GM12878 (cell line): ENCODE data around the gene SPATA16. TPM values are rescaled to one million over a fixed set of nuclear protein-coding genes. Genes with fewer than 3 reads are reported as not detected.

Experiments
- ATAC-seq: fragments of 200-7000 bp; cut with Tn5 transposase; 3 replicates; pipeline ENCODE4 v1.9.1; 2020; ENCODE audit warnings: mild to moderate bottlenecking, moderate library complexity
- BruUV-seq: library from RNA; stranded (reverse); fragments of 400-500 nt; replicated peaks from 2 replicates; lab custom pipeline; 2021; lab: Mats Ljungman, UMichigan
- CTCF ChIA-PET: fragments of 300-600 bp; sonication (Branson Sonifier 250); formaldehyde crosslinking; extraction: SDS; loops from one replicate; lab custom pipeline; 2021; ENCODE audit warnings: inconsistent platforms; lab: Yijun Ruan, JAX
- POLR2A ChIA-PET: fragments of 350-600 bp; formaldehyde crosslinking; extraction: SDS; loops from one replicate; lab custom pipeline; 2021; ENCODE audit warnings: inconsistent platforms; lab: Charles Lee
- RAD21 ChIA-PET: fragments of 300-600 bp; sonication (Branson Sonifier 250); formaldehyde crosslinking; loops from one replicate; lab custom pipeline; 2023; ENCODE audit warnings: antibody characterized with exemption; ENCODE audit not compliant: unreplicated experiment; lab: Charles Lee
- SMC1A ChIA-PET: fragments of 300-600 bp; sonication (Branson Sonifier 250); formaldehyde crosslinking; loops from one replicate; lab custom pipeline; 2023; ENCODE audit not compliant: unreplicated experiment, uncharacterized antibody; lab: Charles Lee
- DNase-seq: peaks from one replicate; pipeline ENCODE4 v3.0.0-alpha.2; 2011; ENCODE audit warnings: low read depth, low spot score
- FAIRE-seq: peaks from 3 replicates; lab custom pipeline; 2011; peaks lifted over from hg19 to GRCh38; lab: Jason Lieb, UNC
- H2AFZ ChIP-seq: 2 replicates; pipeline ENCODE4 v1.6.0; 2011; ENCODE audit warnings: low read depth, low read length, control low read depth; ENCODE audit not compliant: control insufficient read depth
- H3K27ac ChIP-seq: 2 replicates; pipeline ENCODE4 v1.5.1; 2011; ENCODE audit warnings: control low read depth; ENCODE audit not compliant: control insufficient read depth, insufficient read depth
- H3K27me3 ChIP-seq, 2 experiments: replicated peaks in 1 of 2; 2 replicates each; pipeline versions ENCODE4 v1.6.0 to v1.6.1; 2011; ENCODE audit warnings: low read length in 1 of 2; ENCODE audit not compliant: control insufficient read depth in 2 of 2, insufficient read depth in 2 of 2
- H3K36me3 ChIP-seq, 2 experiments: 2 replicates each; pipeline ENCODE4 v1.5.1; 2011; ENCODE audit warnings: low read length in 1 of 2; ENCODE audit not compliant: control insufficient read depth in 2 of 2, insufficient read depth in 2 of 2
- H3K4me1 ChIP-seq: 2 replicates; pipeline ENCODE4 v1.6.1; 2011; ENCODE audit warnings: mild to moderate bottlenecking, low read length, moderate library complexity, mixed read lengths; ENCODE audit not compliant: control insufficient read depth, insufficient read depth
- H3K4me2 ChIP-seq: 2 replicates; pipeline ENCODE4 v1.6.0; 2011; ENCODE audit warnings: control low read depth; ENCODE audit not compliant: control insufficient read depth, insufficient read depth
- H3K4me3 ChIP-seq: fragments of 200-600 bp; sonication (generic); 2 replicates; pipeline ENCODE4 v1.5.1; 2016
- H3K79me2 ChIP-seq: 2 replicates; pipeline ENCODE4 v1.6.0; 2011; ENCODE audit warnings: low read length; ENCODE audit not compliant: control insufficient read depth, insufficient read depth
- H3K9ac ChIP-seq: 2 replicates; pipeline ENCODE4 v1.8.0; 2011; ENCODE audit warnings: low read length, control low read depth, mixed read lengths; ENCODE audit not compliant: control insufficient read depth, insufficient read depth
- H3K9me3 ChIP-seq: replicated peaks from 3 replicates; pipeline ENCODE4 v1.5.1; 2011; ENCODE audit warnings: mild to moderate bottlenecking, low read length; ENCODE audit not compliant: control insufficient read depth, insufficient read depth
- H4K20me1 ChIP-seq: 2 replicates; pipeline ENCODE4 v1.6.0; 2011; ENCODE audit not compliant: control insufficient read depth, insufficient read depth
- MTA2 ChIP-seq: fragments of 450-650 bp; IDR thresholded peaks from 2 replicates; pipeline ENCODE4 v1.6.1; 2016; ENCODE audit warnings: low read depth, mild to moderate bottlenecking, moderate library complexity
- NR2C1 ChIP-seq: fragments of 450-650 bp; IDR thresholded peaks from 2 replicates; pipeline ENCODE4 v1.6.1; 2017; ENCODE audit warnings: antibody characterized with exemption, mild to moderate bottlenecking, moderate library complexity
- RELB ChIP-seq: fragments of 450-650 bp; IDR thresholded peaks from 2 replicates; pipeline ENCODE4 v1.6.1; 2017; ENCODE audit warnings: low read depth, mild to moderate bottlenecking, moderate library complexity
- SPI1 ChIP-seq: IDR thresholded peaks from 2 replicates; pipeline ENCODE4 v1.6.1; 2011; ENCODE audit warnings: low read depth, mild to moderate bottlenecking, low read length, moderate library complexity, borderline replicate concordance; ENCODE audit not compliant: insufficient read depth
- TCF12 ChIP-seq: IDR thresholded peaks from 2 replicates; pipeline ENCODE4 v1.6.1; 2011; ENCODE audit warnings: low read depth, mild to moderate bottlenecking, low read length
- WGBS: methylation state at CpG from one replicate; pipeline ENCODE4 v1.1.6; 2016; ENCODE audit warnings: low lambda C conversion rate; ENCODE audit not compliant: insufficient replicate concordance, insufficient coverage; ENCODE audit errors: missing lambda C conversion rate; 5-methylcytosine and 5-hydroxymethylcytosine counted together
- in situ Hi-C: fragments of 300-500 bp; cut with MboI; formaldehyde crosslinking; loops from 9 replicates; pipeline ENCODE4 v1.14.3; 2018; ENCODE audit warnings: mixed read lengths
- intact Hi-C: fragments of 100-400 bp; cut with micrococcal nuclease; formaldehyde crosslinking; loops from one replicate; pipeline ENCODE4 v1.14.2; 2022; ENCODE audit not compliant: unreplicated experiment
- polyA plus RNA-seq, 11 experiments: library from polyadenylated mRNA; depleted of rRNA in 4 of 11; unstranded in 6 of 11; stranded (reverse) in 5 of 11; fragments of >200 nt; fragmentation: Nextera tagmentation in 4 of 11; fragmentation: Illumina TruSeq in 1 of 11; extraction: Ambion mirVana in 4 of 11; extraction: Trizol in 1 of 11; gene quantifications; 1 replicate in 1 of 11; 2 replicates in 10 of 11; pipeline versions ENCODE4 v1.2.1 to v1.2.3, GENCODE V29; 2011 to 2016; ENCODE audit warnings: inconsistent platforms in 2 of 11, missing spikeins in 2 of 11, low read depth in 1 of 11
- total RNA-seq, 4 experiments: library from RNA; depleted of rRNA in 3 of 4; stranded (reverse); fragments of >200 nt in 3 of 4; fragmentation: Illumina TruSeq in 1 of 4; extraction: Trizol in 1 of 4; gene quantifications; 2 replicates each; pipeline versions ENCODE4 v1.2.1 to v1.2.3, GENCODE V29; 2013 to 2021
- TF ChIP-seq, protein P1 (sequence below): IDR thresholded peaks from 2 replicates; pipeline ENCODE4 v1.6.1; 2012; ENCODE audit warnings: improper control_type of control experiment, low read depth, low read length; ENCODE audit not compliant: insufficient replicate concordance

The SPATA16 gene
- total and polyA plus RNA-seq, 10 of the 15 experiments (the other 5 are each of a cell fraction or from before 2014, with no cell fraction given): 0.04 TPM; not detected in 9

DNA sequence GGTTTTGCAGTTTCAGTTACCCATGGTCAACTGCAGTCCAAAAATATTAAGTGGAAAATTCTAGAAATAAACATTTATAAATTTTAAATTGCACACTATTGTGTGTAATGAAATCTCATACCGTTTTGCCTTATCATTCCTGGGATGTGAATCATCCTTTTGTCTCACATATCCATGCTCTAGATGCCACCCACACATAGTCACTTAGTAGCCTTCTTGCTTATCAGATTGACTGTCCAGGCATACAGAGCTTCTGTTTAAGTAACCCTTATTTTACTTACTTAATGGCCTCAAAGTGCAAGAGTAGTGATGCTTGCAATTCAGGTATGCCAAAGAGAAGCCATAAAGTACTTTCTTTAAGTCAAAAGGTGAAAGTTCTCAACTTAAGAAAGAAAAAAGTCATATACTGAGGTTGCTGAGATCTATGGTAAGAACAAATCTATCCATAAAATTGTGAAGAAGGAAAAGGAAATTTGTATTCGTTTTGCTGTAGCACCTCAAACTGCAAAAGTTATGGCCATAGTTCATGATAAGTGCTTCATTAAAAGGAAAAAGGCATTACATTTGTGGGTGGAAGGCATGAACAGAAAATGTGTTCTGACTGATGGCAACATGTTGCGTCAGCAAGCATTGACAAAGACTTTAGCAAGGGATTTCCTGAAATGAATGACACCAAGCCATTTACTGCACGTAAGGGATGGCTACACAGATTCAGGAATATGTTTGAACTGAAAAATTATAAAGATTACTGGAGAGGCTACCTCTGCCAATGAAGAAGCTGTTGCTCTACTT lies 43.8 kb downstream of the SPATA16 start (continued):
- TF ChIP-seq, protein P1, sequence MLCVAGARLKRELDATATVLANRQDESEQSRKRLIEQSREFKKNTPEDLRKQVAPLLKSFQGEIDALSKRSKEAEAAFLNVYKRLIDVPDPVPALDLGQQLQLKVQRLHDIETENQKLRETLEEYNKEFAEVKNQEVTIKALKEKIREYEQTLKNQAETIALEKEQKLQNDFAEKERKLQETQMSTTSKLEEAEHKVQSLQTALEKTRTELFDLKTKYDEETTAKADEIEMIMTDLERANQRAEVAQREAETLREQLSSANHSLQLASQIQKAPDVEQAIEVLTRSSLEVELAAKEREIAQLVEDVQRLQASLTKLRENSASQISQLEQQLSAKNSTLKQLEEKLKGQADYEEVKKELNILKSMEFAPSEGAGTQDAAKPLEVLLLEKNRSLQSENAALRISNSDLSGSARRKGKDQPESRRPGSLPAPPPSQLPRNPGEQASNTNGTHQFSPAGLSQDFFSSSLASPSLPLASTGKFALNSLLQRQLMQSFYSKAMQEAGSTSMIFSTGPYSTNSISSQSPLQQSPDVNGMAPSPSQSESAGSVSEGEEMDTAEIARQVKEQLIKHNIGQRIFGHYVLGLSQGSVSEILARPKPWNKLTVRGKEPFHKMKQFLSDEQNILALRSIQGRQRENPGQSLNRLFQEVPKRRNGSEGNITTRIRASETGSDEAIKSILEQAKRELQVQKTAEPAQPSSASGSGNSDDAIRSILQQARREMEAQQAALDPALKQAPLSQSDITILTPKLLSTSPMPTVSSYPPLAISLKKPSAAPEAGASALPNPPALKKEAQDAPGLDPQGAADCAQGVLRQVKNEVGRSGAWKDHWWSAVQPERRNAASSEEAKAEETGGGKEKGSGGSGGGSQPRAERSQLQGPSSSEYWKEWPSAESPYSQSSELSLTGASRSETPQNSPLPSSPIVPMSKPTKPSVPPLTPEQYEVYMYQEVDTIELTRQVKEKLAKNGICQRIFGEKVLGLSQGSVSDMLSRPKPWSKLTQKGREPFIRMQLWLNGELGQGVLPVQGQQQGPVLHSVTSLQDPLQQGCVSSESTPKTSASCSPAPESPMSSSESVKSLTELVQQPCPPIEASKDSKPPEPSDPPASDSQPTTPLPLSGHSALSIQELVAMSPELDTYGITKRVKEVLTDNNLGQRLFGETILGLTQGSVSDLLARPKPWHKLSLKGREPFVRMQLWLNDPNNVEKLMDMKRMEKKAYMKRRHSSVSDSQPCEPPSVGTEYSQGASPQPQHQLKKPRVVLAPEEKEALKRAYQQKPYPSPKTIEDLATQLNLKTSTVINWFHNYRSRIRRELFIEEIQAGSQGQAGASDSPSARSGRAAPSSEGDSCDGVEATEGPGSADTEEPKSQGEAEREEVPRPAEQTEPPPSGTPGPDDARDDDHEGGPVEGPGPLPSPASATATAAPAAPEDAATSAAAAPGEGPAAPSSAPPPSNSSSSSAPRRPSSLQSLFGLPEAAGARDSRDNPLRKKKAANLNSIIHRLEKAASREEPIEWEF: no peak
- no peak for TF ChIP-seq NR2C1

- Histone ChIP-seq H3K9ac (no peak overlapping the region), H3K9me3 (no peaks in the 10 kb centered on the region), H3K27ac (no peak overlapping the region), H2AFZ (no peak overlapping the region), H4K20me1 (no peaks in the 10 kb centered on the region), H3K36me3 (no peaks in the 10 kb centered on the region), H3K4me3 (no peak overlapping the region), H3K79me2 (no peaks in the 10 kb centered on the region)
- intact Hi-C loops: no loop called here
- FAIRE-seq: no peak
- no TSS peak for BruUV-seq
- in situ Hi-C loops: no loop called here
- POLR2A ChIA-PET: interaction anchor here (0.6 kb wide), 1 partner anchor 438 kb away, joined by 3 read pairs; no protein-coding TSS in a partner anchor
- RAD21 ChIA-PET: no interaction called here
- WGBS: 0% methylated on average over 3 of the region's 3 CpGs
- SMC1A ChIA-PET: interaction anchor here (0.8 kb wide), 1 partner anchor 10 kb away, joined by 3 read pairs; no protein-coding TSS in a partner anchor
- TF ChIP-seq MTA2 (0 out of 2 replicates have a peak, but pooled peaks have one; percentile 43), TCF12 (no peak), RELB (peak; percentile 87), SPI1 (peak; percentile 67; the same call in 1 of the 2 replicates)
- TF ChIP-seq, all 136 proteins: peak for 3
- Histone ChIP-seq H3K27me3 (no peaks in the 10 kb centered on the region), H3K4me1 (no peaks in the 10 kb centered on the region), H3K4me2 (no peak overlapping the region)
- CTCF ChIA-PET: interaction anchor here (1.2 kb wide), 1 partner anchor 15 kb away, joined by 3 read pairs; no protein-coding TSS in a partner anchor
- peak; percentile 59 for ATAC-seq
- no peak for DNase-seq
Measured at GRCh38 chr3:173096140-173096539, 44.9 kb downstream of the SPATA16 start.
